IPS-18a (cell line): ENCODE data around the gene MCF2L2.

Experiments used
- H3K27ac ChIP-seq: one replicate; pipeline ENCODE4 v1.5.1; 2013; ENCODE audit warnings: low read length
- H3K27me3 ChIP-seq: one replicate; pipeline ENCODE4 v1.6.1; 2013; ENCODE audit warnings: mild to moderate bottlenecking, low read length; ENCODE audit not compliant: control insufficient read depth, insufficient read depth
- H3K36me3 ChIP-seq: one replicate; pipeline ENCODE4 v1.6.1; 2013; ENCODE audit warnings: low read depth, low read length; ENCODE audit not compliant: control insufficient read depth
- H3K4me1 ChIP-seq: one replicate; pipeline ENCODE4 v1.6.1; 2013; ENCODE audit warnings: low read depth, low read length; ENCODE audit not compliant: control insufficient read depth
- H3K4me3 ChIP-seq: one replicate; pipeline ENCODE4 v1.5.1; 2013; ENCODE audit warnings: low read length
- H3K9ac ChIP-seq: one replicate; pipeline ENCODE4 v1.6.1; 2013; ENCODE audit warnings: mild to moderate bottlenecking, low read length, moderate library complexity
- H3K9me3 ChIP-seq: one replicate; pipeline ENCODE4 v1.6.1; 2013; ENCODE audit warnings: low read depth, low read length; ENCODE audit not compliant: control insufficient read depth

MCF2L2 gene

DNA sequence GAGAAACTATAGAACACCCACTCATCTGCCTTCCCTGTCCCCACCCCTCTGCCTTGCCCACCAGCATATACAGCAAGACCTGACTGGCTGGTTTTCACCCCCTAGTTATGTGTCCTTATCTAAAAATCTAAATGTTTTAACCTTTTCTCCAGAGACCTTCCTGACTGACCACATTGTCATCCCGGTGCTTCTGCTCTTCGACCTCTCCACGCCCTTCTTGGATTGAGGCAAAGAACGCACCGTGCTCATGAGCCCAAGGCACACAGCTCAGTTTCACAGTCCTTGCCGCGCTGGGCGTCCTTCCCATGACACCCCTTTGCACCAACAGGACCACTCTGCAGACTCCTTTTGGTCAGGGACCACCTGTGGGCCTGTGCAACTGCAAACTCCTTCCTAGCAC lies 112.7 kb downstream of the MCF2L2 start:
- H3K27me3 ChIP-seq, result no peaks in the 10 kb centered on the region
- peaks cover 7% of the 10 kb centered on the region for H3K36me3 ChIP-seq
- no peaks in the 10 kb centered on the region for H3K4me1 ChIP-seq
- no peak overlapping the region for H3K9ac ChIP-seq
- no peak overlapping the region for H3K4me3 ChIP-seq
- H3K9me3 ChIP-seq, result no peaks in the 10 kb centered on the region
- H3K27ac ChIP-seq, result no peak overlapping the region

DNA sequence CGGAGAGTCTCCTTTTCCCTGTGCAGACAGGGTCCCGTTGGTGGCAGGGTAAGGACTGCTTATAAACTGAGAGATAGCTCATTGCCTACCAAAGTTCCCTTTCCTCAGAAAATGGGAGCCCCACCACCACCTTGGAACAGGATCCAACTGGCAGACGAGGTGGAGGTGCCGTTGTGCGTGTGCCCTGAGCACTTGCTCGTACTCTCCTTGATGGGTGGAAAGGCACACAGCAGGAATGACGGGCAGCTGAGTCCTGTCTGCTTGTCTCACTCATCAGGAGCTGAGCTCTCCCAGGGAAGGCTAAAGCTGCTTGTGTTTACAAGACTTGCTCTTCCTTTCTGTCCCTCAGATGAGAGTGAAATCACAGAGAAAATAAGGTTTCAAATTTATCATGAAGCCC lies 114.7 kb downstream of the MCF2L2 start:
- H3K27me3 ChIP-seq, result no peaks in the 10 kb centered on the region
- H3K9me3 ChIP-seq, result no peaks in the 10 kb centered on the region
- H3K4me1 ChIP-seq, result no peaks in the 10 kb centered on the region
- H3K27ac ChIP-seq, result no peak overlapping the region
- no peak overlapping the region for H3K4me3 ChIP-seq
- peaks cover 7% of the 10 kb centered on the region for H3K36me3 ChIP-seq
- no peak overlapping the region for H3K9ac ChIP-seq

DNA sequence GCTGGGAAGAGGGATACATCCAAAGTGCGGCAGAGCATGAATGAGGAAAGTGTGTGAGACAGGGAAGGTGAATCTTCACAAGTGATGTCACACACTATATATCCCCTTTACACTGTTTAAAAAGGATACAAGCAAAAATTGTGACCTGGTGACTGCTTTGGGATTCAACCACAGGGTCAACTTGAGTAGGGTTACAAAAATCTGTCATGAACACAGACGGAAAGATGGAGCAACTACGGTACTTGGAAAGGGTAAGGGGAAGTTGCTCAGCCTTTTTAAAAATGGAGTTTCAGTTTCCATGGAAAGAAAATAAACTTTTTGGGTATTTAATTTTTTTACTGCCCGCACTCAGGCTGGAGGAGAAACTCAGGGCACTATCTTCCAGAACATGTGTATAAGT lies 115.1 kb downstream of the MCF2L2 start:
- Histone ChIP-seq H3K27me3 (no peaks in the 10 kb centered on the region), H3K4me3 (no peak overlapping the region), H3K4me1 (no peaks in the 10 kb centered on the region), H3K9ac (no peak overlapping the region), H3K36me3 (peaks cover 7% of the 10 kb centered on the region), H3K27ac (no peak overlapping the region), H3K9me3 (no peaks in the 10 kb centered on the region)

DNA sequence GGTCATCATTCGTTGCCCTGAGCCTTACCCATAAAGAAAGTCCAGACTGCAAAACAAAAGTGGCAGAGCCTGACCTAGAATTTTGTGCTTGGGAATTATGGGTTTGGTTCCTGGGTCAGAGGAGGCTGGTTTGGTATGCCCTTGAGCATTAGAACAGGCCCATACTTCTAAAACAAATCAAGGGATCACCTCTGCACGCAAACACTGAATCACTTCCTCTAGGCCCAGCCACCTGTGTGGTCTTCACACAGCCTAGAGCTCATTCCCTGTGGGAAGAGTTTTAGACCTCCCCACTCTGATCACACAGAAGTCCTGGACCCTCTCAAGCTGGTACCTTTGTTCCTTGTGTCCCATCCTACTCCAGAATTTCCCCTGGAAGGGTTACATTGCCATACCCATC lies 116.0 kb downstream of the MCF2L2 start:
- no peaks in the 10 kb centered on the region for H3K27me3 ChIP-seq
- H3K4me3 ChIP-seq, result no peak overlapping the region
- no peak overlapping the region for H3K9ac ChIP-seq
- H3K27ac ChIP-seq, result no peak overlapping the region
- H3K9me3 ChIP-seq, result no peaks in the 10 kb centered on the region
- peaks cover 7% of the 10 kb centered on the region for H3K36me3 ChIP-seq
- H3K4me1 ChIP-seq, result no peaks in the 10 kb centered on the region

DNA sequence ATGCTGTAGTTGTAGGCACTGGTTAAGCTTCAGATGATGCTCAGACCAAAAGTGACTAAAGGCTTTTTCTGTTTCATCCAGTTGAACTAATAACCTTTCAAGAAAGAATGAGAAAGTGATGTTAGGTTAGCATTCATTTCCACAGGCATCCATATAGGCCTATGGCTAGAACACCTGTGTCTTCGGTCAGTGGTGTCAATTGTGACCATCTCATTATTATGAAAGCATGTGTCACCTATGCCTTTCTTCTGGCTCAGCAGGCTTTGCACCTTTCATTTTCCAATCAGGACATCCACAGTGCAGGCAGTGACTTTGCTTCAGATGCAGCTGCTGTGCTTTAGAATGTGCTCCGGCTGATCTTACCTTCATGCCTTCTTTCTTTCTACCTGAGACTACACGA lies 117.5 kb downstream of the MCF2L2 start:
- Histone ChIP-seq H3K27me3 (no peaks in the 10 kb centered on the region), H3K4me3 (no peak overlapping the region), H3K4me1 (no peaks in the 10 kb centered on the region), H3K27ac (no peak overlapping the region), H3K9ac (no peak overlapping the region), H3K9me3 (no peaks in the 10 kb centered on the region), H3K36me3 (peaks cover 7% of the 10 kb centered on the region)

DNA sequence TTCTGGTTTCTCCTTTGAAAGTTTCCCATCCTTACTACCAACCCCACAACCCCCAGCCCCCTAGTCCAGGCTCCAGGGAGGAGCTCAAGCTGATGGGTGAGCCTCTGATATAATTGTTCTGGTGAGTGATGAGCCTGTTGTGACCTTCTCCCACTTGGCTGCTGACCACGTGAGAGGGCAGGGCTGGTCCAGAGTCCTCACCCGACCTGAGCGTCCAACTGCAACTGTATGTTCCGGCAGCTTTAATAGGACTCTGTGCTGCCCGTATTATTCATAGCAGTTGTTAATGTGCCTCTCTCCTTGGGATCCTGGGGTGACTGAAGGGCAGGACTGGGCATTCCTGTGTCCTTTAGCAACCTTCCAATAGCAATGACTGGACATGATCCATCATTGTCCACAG lies 119.1 kb downstream of the MCF2L2 start:
- Histone ChIP-seq H3K27ac (no peak overlapping the region), H3K4me1 (no peaks in the 10 kb centered on the region), H3K27me3 (no peaks in the 10 kb centered on the region), H3K9ac (no peak overlapping the region), H3K36me3 (peaks cover 7% of the 10 kb centered on the region), H3K4me3 (no peak overlapping the region), H3K9me3 (no peaks in the 10 kb centered on the region)

DNA sequence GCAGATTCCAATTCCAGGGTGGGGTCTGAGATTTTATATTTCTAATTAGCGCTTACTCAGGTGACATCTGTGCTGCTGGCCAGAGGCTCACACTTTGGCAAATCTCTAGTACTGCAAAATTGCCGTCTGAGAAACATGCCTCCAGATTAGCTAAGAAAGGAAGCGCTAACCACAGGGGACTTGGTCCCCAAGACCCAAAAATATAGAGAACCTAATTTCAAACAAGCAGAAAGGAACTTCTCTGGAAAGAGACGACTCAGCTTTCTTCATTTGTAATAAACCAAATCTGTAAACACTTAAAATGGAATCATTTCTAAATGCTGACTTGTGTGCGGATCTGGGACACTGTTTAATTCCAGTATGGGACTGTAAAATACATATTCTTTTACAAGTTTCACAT lies 119.7 kb downstream of the MCF2L2 start:
- no peak overlapping the region for H3K9ac ChIP-seq
- no peaks in the 10 kb centered on the region for H3K4me1 ChIP-seq
- H3K27ac ChIP-seq, result no peak overlapping the region
- no peaks in the 10 kb centered on the region for H3K9me3 ChIP-seq
- H3K4me3 ChIP-seq, result no peak overlapping the region
- H3K27me3 ChIP-seq, result no peaks in the 10 kb centered on the region
- peaks cover 7% of the 10 kb centered on the region for H3K36me3 ChIP-seq

DNA sequence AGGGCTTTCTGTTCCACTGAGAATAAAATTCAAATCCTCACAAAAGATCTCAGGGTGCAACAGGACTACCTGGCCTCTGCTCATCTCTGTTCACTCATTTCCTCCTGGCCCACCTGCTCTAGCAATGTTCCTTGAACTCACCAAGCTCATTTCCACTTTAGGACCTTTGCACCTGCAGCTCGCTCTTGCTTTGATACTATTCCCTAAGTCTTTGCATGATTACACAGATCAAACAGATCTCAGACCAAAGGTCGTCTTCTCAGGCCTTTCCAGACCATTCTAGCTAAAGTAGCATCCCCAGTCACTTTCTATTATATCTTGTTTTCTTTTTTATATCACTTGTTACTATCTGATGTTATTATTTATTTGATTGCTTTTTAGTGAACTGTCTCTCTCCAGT lies 120.7 kb downstream of the MCF2L2 start:
- Histone ChIP-seq H3K4me3 (no peak overlapping the region), H3K36me3 (peaks cover 7% of the 10 kb centered on the region), H3K9ac (no peak overlapping the region), H3K27me3 (no peaks in the 10 kb centered on the region), H3K9me3 (no peaks in the 10 kb centered on the region), H3K27ac (no peak overlapping the region), H3K4me1 (no peaks in the 10 kb centered on the region)

DNA sequence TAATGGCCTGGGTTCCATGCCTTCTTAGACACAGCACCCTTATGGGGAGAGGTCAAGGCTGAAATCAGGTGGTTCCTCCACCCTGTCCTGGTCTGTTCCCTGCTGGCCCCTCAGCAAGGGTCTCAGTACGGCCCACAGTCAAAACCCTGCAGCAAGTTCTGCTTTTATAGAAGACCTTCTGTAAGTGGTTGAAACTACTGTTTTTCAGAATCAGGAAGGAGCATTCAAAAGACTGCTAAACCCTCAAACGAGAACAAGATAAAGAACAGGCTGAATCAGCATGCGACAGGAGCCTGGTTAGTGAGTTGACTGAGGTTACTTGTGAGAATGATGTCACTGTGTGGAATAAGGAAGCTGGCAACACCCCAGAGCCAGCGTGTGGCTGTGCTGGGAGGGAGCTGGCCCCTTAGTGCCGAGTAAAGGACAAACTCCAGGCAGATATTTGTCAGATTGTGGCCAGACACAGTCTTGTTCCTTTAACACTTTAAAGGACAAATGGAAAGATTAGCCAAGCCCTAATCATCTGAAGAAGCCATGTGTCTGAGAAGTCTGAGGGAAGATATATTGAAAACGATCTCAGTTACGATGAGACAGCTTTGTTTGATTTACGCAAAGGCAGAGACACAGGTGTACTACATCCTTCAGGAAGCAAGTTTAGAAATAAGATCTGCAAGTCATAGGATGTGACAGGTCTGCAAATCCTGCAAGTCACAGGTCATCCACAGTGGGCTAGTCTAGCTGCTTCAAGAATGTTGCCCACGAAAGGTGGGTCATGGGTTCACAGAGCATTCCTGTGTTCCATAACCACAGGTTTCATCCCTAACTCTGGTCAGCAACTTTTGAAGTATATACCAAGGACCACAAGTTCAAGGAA lies 121.4 kb downstream of the MCF2L2 start:
- H3K27me3 ChIP-seq, result no peaks in the 10 kb centered on the region
- no peak overlapping the region for H3K9ac ChIP-seq
- H3K4me1 ChIP-seq, result no peaks in the 10 kb centered on the region
- no peak overlapping the region for H3K4me3 ChIP-seq
- H3K27ac ChIP-seq, result no peak overlapping the region
- no peaks in the 10 kb centered on the region for H3K9me3 ChIP-seq
- H3K36me3 ChIP-seq, result peaks cover 7% of the 10 kb centered on the region

DNA sequence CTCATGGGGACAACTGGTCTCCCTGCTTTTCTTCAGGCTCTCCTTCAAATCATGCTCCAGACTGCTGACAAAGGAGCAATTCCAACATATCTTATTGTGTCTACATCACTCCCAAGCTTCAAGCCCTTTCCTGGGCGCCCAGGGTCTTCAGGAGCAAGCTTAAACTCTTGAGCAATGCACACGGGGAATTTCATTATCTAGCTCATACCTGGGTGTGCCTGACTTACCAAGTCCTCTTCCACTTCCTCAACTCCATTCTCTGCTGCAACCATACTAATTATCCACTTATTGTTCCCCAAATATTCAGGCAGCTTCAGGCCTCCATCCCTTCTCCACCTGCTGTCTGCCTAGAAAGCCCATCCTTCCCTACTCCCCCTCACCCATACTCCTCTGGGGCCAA lies 124.7 kb downstream of the MCF2L2 start:
- no peaks in the 10 kb centered on the region for H3K36me3 ChIP-seq
- no peak overlapping the region for H3K4me3 ChIP-seq
- H3K27ac ChIP-seq, result no peak overlapping the region
- no peaks in the 10 kb centered on the region for H3K9me3 ChIP-seq
- no peak overlapping the region for H3K9ac ChIP-seq
- H3K4me1 ChIP-seq, result peaks cover 5% of the 10 kb centered on the region
- no peaks in the 10 kb centered on the region for H3K27me3 ChIP-seq

DNA sequence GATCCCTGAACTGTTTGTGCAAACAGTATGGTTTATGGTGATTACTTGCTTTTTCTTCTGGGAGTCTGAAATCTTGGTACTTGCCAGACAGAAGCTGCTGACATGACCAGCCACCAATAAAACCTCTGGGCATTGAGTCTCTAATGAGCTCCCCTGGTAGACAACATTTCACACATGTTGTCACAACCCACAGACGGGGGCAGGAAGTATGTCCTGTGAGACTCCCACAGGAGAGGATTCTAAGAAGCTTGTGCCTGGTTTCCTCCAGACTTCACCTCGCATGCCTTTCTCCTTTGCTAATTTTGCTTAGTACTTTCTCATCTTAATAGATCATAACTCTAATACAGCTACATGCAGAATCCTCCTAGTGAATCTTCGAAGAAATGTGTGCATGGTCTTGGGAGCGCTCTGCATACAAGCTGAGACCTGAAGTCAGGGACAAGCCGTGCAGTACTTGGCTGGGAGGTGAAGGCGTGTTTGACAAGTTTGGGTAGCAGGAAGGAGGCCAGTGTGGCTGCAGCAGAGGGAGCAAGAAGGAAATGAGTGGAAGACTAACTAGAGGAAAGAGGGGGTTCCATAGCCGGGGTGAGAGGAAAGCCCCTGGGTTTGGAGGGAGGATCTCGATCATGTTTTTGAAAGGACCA lies 126.4 kb downstream of the MCF2L2 start:
- H3K4me3 ChIP-seq, result no peak overlapping the region
- no peaks in the 10 kb centered on the region for H3K9me3 ChIP-seq
- no peak overlapping the region for H3K9ac ChIP-seq
- no peaks in the 10 kb centered on the region for H3K36me3 ChIP-seq
- no peak overlapping the region for H3K27ac ChIP-seq
- H3K4me1 ChIP-seq, result peaks cover 16% of the 10 kb centered on the region
- H3K27me3 ChIP-seq, result no peaks in the 10 kb centered on the region
